ENCODE measurements around the gene LCP2.
A peak's percentile ranks its signal among the peaks of the same experiment; 100 is the strongest.

LCP2 gene

GRCh38 chr5:170294556-170294955 is 3.0 kb downstream of the LCP2 start:
- DNase-seq, result no peak

- no peak for DNase-seq
These were observed 3.5 kb downstream of the LCP2 start for GRCh38 chr5:170294057-170294456.

GRCh38 chr5:170293273-170293672 is 4.3 kb downstream of the LCP2 start:
- DNase-seq, result no peak

- no peak for DNase-seq
These were observed 5.1 kb downstream of the LCP2 start for GRCh38 chr5:170292179-170293104.

- DNase-seq, result no peak
These were observed 7.1 kb downstream of the LCP2 start for GRCh38 chr5:170290498-170290897.

GRCh38 chr5:170289764-170290163 is 7.8 kb downstream of the LCP2 start:
- no peak for DNase-seq

- DNase-seq, result no peak
These were observed 8.5 kb downstream of the LCP2 start for GRCh38 chr5:170289121-170289520.

GRCh38 chr5:170288551-170288950 is 9.0 kb downstream of the LCP2 start:
- no peak for DNase-seq

- DNase-seq, result no peak
These were observed 9.4 kb downstream of the LCP2 start for GRCh38 chr5:170288151-170288550.

- DNase-seq, result no peak
These were observed 10.0 kb downstream of the LCP2 start for GRCh38 chr5:170287532-170287931.

- DNase-seq, result no peak
These were observed 11.1 kb downstream of the LCP2 start for GRCh38 chr5:170286386-170286925.

GRCh38 chr5:170285181-170285580 is 12.4 kb downstream of the LCP2 start:
- no peak for DNase-seq

- no peak for DNase-seq
These were observed 13.3 kb downstream of the LCP2 start for GRCh38 chr5:170284231-170284630.

GRCh38 chr5:170283296-170283695 is 14.3 kb downstream of the LCP2 start:
- DNase-seq, result no peak

GRCh38 chr5:170280011-170280493 is 17.5 kb downstream of the LCP2 start:
- no peak for DNase-seq

- DNase-seq, result no peak
These were observed 18.1 kb downstream of the LCP2 start for GRCh38 chr5:170279459-170279817.

- DNase-seq, result no peak
These were observed 18.7 kb downstream of the LCP2 start for GRCh38 chr5:170278611-170279458.

- no peak for DNase-seq
These were observed 19.7 kb downstream of the LCP2 start for GRCh38 chr5:170277867-170278281.

- DNase-seq, result no peak
These were observed 21.4 kb downstream of the LCP2 start for GRCh38 chr5:170276140-170276539.

GRCh38 chr5:170275376-170275994 is 22.1 kb downstream of the LCP2 start:
- DNase-seq, result no peak

- DNase-seq, result peak; percentile 8
These were observed 23.4 kb downstream of the LCP2 start for GRCh38 chr5:170273968-170274710.

Data from fibroblast of upper back skin (primary cell).